Keratinocyte (primary cell): ENCODE results near the gene IFT81.

ENCODE experiments used
- CTCF ChIP-seq, 3 experiments: IDR thresholded peaks in 1 of 3; conservative IDR thresholded peaks in 1 of 3; optimal IDR thresholded peaks in 1 of 3; 2 replicates in 2 of 3; 3 replicates in 1 of 3; pipeline versions ENCODE3 to v1.5.1; 2011; ENCODE audit warnings: low read length in 3 of 3, mild to moderate bottlenecking in 3 of 3, moderate library complexity in 2 of 3, control low read depth in 1 of 3, inconsistent platforms in 1 of 3; ENCODE audit not compliant: insufficient read depth in 2 of 3; ENCODE audit errors: extremely low read depth in 1 of 3
- EZH2 ChIP-seq: IDR thresholded peaks from one replicate; pipeline ENCODE4 v1.6.1; 2012; ENCODE audit warnings: inconsistent platforms, mild to moderate bottlenecking, low read length, moderate library complexity

GRCh38 chr12:110234755-110235154, 110.6 kb downstream of the IFT81 start:
- TF ChIP-seq EZH2 (no peak), CTCF (optimal IDR thresholded peaks at IDR 0.05 in 1 of 3, IDR thresholded peaks at IDR 0.05 in 1 of 3, conservative IDR thresholded peaks at IDR 0.05 in 1 of 3; ENCODE audit: extremely low read depth in 1 of 3, insufficient read depth in 2 of 3, low read length in 3 of 3) (no peak)
